CD14-positive monocyte (primary cell): ENCODE data around the gene COL4A2. TPM values are rescaled to one million over a fixed set of nuclear protein-coding genes. Genes with fewer than 3 reads are reported as not detected.
A peak's percentile ranks its signal among the peaks of the same experiment; 100 is the strongest.

ENCODE experiments used
- DNase-seq, 3 donors: peaks; one replicate each; pipeline ENCODE4 v3.0.0-alpha.2; 2011 to 2022
- H2AFZ ChIP-seq: 2 replicates; pipeline ENCODE4 v1.6.0; 2012; ENCODE audit warnings: mild to moderate bottlenecking, low read depth, low read length, inconsistent platforms; ENCODE audit not compliant: insufficient read depth, poor library complexity, severe bottlenecking
- H3K27ac ChIP-seq, 2 donors: 1 replicate in 1 of 2; 2 replicates in 1 of 2; pipeline ENCODE4 v1.5.1; 2012 to 2013; ENCODE audit warnings: low read length in 2 of 2, control low read depth in 1 of 2, inconsistent platforms in 1 of 2, low read depth in 1 of 2, mild to moderate bottlenecking in 1 of 2
- H3K27me3 ChIP-seq, 2 donors: one replicate each; pipeline versions ENCODE4 v1.6.0 to v1.6.1; 2011 to 2013; ENCODE audit warnings: low read length in 2 of 2; ENCODE audit not compliant: control insufficient read depth in 2 of 2, insufficient read depth in 2 of 2
- H3K36me3 ChIP-seq, 2 donors: replicated peaks in 1 of 2; 1 replicate in 1 of 2; 2 replicates in 1 of 2; pipeline versions ENCODE4 v1.5.1 to v1.6.1; 2012 to 2013; ENCODE audit warnings: low read length in 2 of 2, control low read depth in 1 of 2, inconsistent platforms in 1 of 2, mild to moderate bottlenecking in 1 of 2; ENCODE audit not compliant: insufficient read depth in 2 of 2, control insufficient read depth in 1 of 2
- H3K4me1 ChIP-seq, 2 donors: 1 replicate in 1 of 2; 2 replicates in 1 of 2; pipeline versions ENCODE4 v1.5.1 to v1.6.1; 2012 to 2013; ENCODE audit warnings: low read length in 2 of 2, control low read depth in 1 of 2, inconsistent platforms in 1 of 2, mild to moderate bottlenecking in 1 of 2, moderate library complexity in 1 of 2; ENCODE audit not compliant: insufficient read depth in 2 of 2, control insufficient read depth in 1 of 2
- H3K4me2 ChIP-seq: replicated peaks from 2 replicates; pipeline ENCODE3; 2012; ENCODE audit warnings: low read length, moderate library complexity, mild to moderate bottlenecking; ENCODE audit not compliant: poor library complexity, severe bottlenecking; ENCODE audit errors: extremely low read depth
- H3K4me3 ChIP-seq, 3 experiments: fragments of 200-600 bp in 1 of 3; sonication (generic) in 1 of 3; replicated peaks in 1 of 3; 1 replicate in 2 of 3; 2 replicates in 1 of 3; pipeline ENCODE4 v1.5.1; 2011 to 2013; ENCODE audit warnings: low read length in 3 of 3, mild to moderate bottlenecking in 3 of 3, control low read depth in 2 of 3, low read depth in 2 of 3, inconsistent platforms in 1 of 3, moderate library complexity in 1 of 3
- H3K79me2 ChIP-seq: 2 replicates; pipeline ENCODE4 v1.6.0; 2012; ENCODE audit warnings: mild to moderate bottlenecking, control low read depth, inconsistent platforms, low read length, moderate library complexity; ENCODE audit not compliant: insufficient read depth
- H3K9ac ChIP-seq: 2 replicates; pipeline ENCODE4 v1.6.0; 2017; ENCODE audit warnings: low read length, mild to moderate bottlenecking; ENCODE audit not compliant: insufficient read depth, poor library complexity, severe bottlenecking
- H3K9me3 ChIP-seq, 2 donors: replicated peaks in 1 of 2; 1 replicate in 1 of 2; 2 replicates in 1 of 2; pipeline versions ENCODE4 v1.5.1 to v1.6.1; 2012 to 2013; ENCODE audit warnings: low read length in 2 of 2, control low read depth in 1 of 2; ENCODE audit not compliant: control insufficient read depth in 1 of 2, insufficient read depth in 1 of 2
- H4K20me1 ChIP-seq: 2 replicates; pipeline ENCODE4 v1.6.0; 2012; ENCODE audit warnings: mild to moderate bottlenecking, low read length, control low read depth, moderate library complexity; ENCODE audit not compliant: insufficient read depth
- H3K27ac Mint-ChIP-seq, 7 donors: one replicate each; pipeline ENCODE4 v1.8.0; 2020; ENCODE audit warnings: mild to moderate bottlenecking in 7 of 7, mixed read lengths in 7 of 7, moderate library complexity in 6 of 7, inconsistent platforms in 2 of 7
- H3K27me3 Mint-ChIP-seq, 3 donors: one replicate each; pipeline ENCODE4 v1.8.0; 2021 to 2022; ENCODE audit warnings: low read depth in 3 of 3, mild to moderate bottlenecking in 3 of 3, mixed read lengths in 3 of 3, moderate library complexity in 3 of 3, inconsistent platforms in 1 of 3
- H3K36me3 Mint-ChIP-seq, 2 donors: one replicate each; pipeline ENCODE4 v1.8.0; 2020; ENCODE audit warnings: mixed read lengths in 2 of 2, inconsistent platforms in 1 of 2, mild to moderate bottlenecking in 1 of 2
- H3K4me1 Mint-ChIP-seq: one replicate; pipeline ENCODE4 v1.8.0; 2020; ENCODE audit warnings: mild to moderate bottlenecking, mixed read lengths
- H3K4me3 Mint-ChIP-seq, 2 donors: one replicate each; pipeline ENCODE4 v1.8.0; 2020; ENCODE audit warnings: mild to moderate bottlenecking in 2 of 2, mixed read lengths in 2 of 2, moderate library complexity in 1 of 2
- H3K9me3 Mint-ChIP-seq, 7 donors: one replicate each; pipeline ENCODE4 v1.8.0; 2020 to 2022; ENCODE audit warnings: mixed read lengths in 7 of 7, mild to moderate bottlenecking in 6 of 7, moderate library complexity in 6 of 7, inconsistent platforms in 2 of 7
- CTCF ChIP-seq: fragments of 200-600 bp; IDR thresholded peaks from one replicate; pipeline ENCODE4 v1.8.0; 2022; ENCODE audit warnings: antibody characterized with exemption, mild to moderate bottlenecking
- WGBS: methylation state at CpG from one replicate; pipeline ENCODE4 v1.1.5; 2013; ENCODE audit warnings: missing lambda C conversion rate; ENCODE audit not compliant: insufficient coverage; 5-methylcytosine and 5-hydroxymethylcytosine counted together
- intact Hi-C, 2 donors: fragments of 100-400 bp; cut with micrococcal nuclease; formaldehyde crosslinking; loops; one replicate each; pipeline versions ENCODE4 v1.15.0 to v1.15.1; 2023
- polyA plus RNA-seq, 3 donors: library from polyadenylated mRNA; depleted of rRNA in 1 of 3; unstranded in 2 of 3; stranded (reverse) in 1 of 3; fragments of 300-500 nt in 2 of 3; fragments of >200 nt in 1 of 3; fragmentation: Illumina TruSeq in 2 of 3; gene quantifications; 1 replicate in 2 of 3; 2 replicates in 1 of 3; pipeline ENCODE4 v1.2.3, GENCODE V29; 2012 to 2021

COL4A2 gene
- polyA plus RNA-seq, 3 donors, result not detected

GRCh38 chr13:110457361-110457760, 150.3 kb downstream of the COL4A2 start:
- H3K9ac ChIP-seq, result no peak overlapping the region
- Mint-ChIP-seq H3K27ac (peak overlapping the region in 1 of 7 donors; percentile 48), H3K4me1 (peaks cover 7% of the 10 kb centered on the region), H3K27me3 (peaks cover 6 to 18% (median 13%) of the 10 kb centered on the region in 3 donors), H3K4me3 (no peak overlapping the region), H3K9me3 (no peaks in the 10 kb centered on the region), H3K36me3 (no peaks in the 10 kb centered on the region)
- H3K79me2 ChIP-seq, result no peaks in the 10 kb centered on the region
- no peaks in the 10 kb centered on the region for H3K9me3 ChIP-seq
- no peak overlapping the region for H3K4me2 ChIP-seq
- no peak for DNase-seq
- WGBS, result 88% methylated on average over 4 of the region's 10 CpGs
- intact Hi-C loops, result loop anchor here (5.0 to 10.0 kb wide), 2 partner anchors 105 to 357 kb away; partner anchors contain the start of gene RAB20 (in 1 of the 2)
- H3K36me3 ChIP-seq, result no peaks in the 10 kb centered on the region
- H3K4me3 ChIP-seq, result no peak overlapping the region
- H3K27ac ChIP-seq, result no peak overlapping the region
- TF ChIP-seq CTCF, result no peak
- H3K4me1 ChIP-seq, result peaks cover 6 to 7% of the 10 kb centered on the region in 2 donors
- no peaks in the 10 kb centered on the region for H3K27me3 ChIP-seq
- no peak overlapping the region for H2AFZ ChIP-seq
- H4K20me1 ChIP-seq, result no peaks in the 10 kb centered on the region

- Histone ChIP-seq H3K27ac (no peak overlapping the region), H3K9ac (no peak overlapping the region), H3K4me2 (no peak overlapping the region), H3K4me1 (peaks cover 6 to 7% of the 10 kb centered on the region in 2 donors), H3K36me3 (no peaks in the 10 kb centered on the region), H3K79me2 (no peaks in the 10 kb centered on the region), H4K20me1 (no peaks in the 10 kb centered on the region), H3K27me3 (no peaks in the 10 kb centered on the region), H3K9me3 (no peaks in the 10 kb centered on the region), H2AFZ (no peak overlapping the region), H3K4me3 (no peak overlapping the region)
- Mint-ChIP-seq H3K9me3 (peaks cover 0 to 2% (median 0%) of the 10 kb centered on the region in 7 donors), H3K36me3 (no peaks in the 10 kb centered on the region), H3K27me3 (peaks cover 9 to 16% (median 16%) of the 10 kb centered on the region in 3 donors), H3K4me3 (no peak overlapping the region), H3K27ac (peak overlapping the region in 1 of 7 donors; percentile 40), H3K4me1 (peaks cover 7% of the 10 kb centered on the region)
- no peak for TF ChIP-seq CTCF
- WGBS, result 72% methylated on average over 8 of the region's 8 CpGs
- intact Hi-C loops, result loop anchor here (5.0 to 10.0 kb wide), 2 partner anchors 104 to 357 kb away; partner anchors contain the start of gene RAB20 (in 1 of the 2)
- DNase-seq, result no peak
These were observed 150.9 kb downstream of the COL4A2 start for GRCh38 chr13:110458017-110458416.
